ENCODE results near the gene MLXIP. TPM values are rescaled to one million over a fixed set of nuclear protein-coding genes. Genes with fewer than 3 reads are reported as not detected.
"Not testable (repeated sequence)": the region's sequence is repeated elsewhere in the genome, so short reads cannot be mapped to it uniquely, and the experiment has no call there.

MLXIP gene, protein sequence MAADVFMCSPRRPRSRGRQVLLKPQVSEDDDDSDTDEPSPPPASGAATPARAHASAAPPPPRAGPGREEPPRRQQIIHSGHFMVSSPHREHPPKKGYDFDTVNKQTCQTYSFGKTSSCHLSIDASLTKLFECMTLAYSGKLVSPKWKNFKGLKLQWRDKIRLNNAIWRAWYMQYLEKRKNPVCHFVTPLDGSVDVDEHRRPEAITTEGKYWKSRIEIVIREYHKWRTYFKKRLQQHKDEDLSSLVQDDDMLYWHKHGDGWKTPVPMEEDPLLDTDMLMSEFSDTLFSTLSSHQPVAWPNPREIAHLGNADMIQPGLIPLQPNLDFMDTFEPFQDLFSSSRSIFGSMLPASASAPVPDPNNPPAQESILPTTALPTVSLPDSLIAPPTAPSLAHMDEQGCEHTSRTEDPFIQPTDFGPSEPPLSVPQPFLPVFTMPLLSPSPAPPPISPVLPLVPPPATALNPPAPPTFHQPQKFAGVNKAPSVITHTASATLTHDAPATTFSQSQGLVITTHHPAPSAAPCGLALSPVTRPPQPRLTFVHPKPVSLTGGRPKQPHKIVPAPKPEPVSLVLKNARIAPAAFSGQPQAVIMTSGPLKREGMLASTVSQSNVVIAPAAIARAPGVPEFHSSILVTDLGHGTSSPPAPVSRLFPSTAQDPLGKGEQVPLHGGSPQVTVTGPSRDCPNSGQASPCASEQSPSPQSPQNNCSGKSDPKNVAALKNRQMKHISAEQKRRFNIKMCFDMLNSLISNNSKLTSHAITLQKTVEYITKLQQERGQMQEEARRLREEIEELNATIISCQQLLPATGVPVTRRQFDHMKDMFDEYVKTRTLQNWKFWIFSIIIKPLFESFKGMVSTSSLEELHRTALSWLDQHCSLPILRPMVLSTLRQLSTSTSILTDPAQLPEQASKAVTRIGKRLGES
- total RNA-seq, result 10 to 100 TPM; 17.1 to 17.5 TPM

DNA sequence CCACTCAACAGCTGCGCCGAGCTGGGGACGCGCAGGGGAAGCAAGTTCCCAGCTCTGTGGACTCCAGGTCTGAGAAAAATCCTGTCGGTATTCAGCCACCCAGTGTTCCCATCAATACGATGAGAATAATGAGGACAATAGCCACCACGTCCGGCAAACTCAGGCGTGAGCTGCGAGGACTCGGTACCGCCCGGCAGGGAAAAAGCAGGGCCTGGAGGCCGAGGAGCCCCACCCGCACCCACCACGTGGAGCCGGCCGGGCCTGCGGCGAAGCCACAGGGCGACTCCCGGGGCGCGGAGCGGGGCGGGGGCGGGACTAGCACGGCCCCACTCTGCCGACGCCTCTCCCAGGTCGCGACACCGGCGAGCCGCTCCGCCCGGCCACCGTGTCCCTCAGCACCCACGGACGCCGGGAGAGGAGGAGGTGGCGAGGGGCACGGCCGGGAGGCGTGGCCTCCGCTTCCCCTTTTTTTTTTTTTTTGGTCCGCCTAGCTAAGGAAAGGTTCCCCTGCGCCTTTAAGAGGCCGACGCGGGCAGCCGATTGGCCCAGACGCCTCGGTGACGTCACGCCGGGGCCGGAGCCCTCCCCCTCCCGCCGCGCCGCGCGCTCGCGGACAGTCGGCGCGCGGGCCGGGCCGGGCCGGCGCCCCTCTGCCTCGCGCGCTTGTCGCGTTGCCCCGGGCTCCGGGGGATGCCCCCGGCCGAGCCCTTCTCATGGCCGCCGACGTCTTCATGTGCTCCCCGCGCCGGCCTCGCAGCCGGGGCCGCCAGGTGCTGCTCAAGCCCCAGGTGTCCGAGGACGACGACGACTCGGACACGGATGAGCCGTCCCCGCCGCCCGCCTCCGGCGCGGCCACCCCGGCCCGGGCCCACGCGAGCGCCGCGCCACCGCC, at the start of gene MLXIP:
TSS of gene MLXIP (plus strand) at position 616 of the 892 bp plus-strand sequence. CDS start at position 714, 98 bp downstream.
- DNase-seq, result peak; percentile 92 to 94
- ATAC-seq (replicated peaks in 1 of 2), result peak; percentile 80 to 82
- H3K4me3 Mint-ChIP-seq, result peak within 1 kb of the TSS; percentile 83 to 92
- H3K9me3 Mint-ChIP-seq, result no peaks in the 10 kb centered on the region
- no peaks in the 10 kb centered on the region for H3K27me3 Mint-ChIP-seq (ENCODE audit: low read depth)
- peak within 1 kb of the TSS; percentile 80 for H3K27ac Mint-ChIP-seq
- H3K4me1 Mint-ChIP-seq (ENCODE audit: low read depth), result peaks cover 53% of the 10 kb centered on the region
- peaks cover 2 to 4% of the 10 kb centered on the region in 2 donors for H3K36me3 Mint-ChIP-seq (ENCODE audit: insufficient read depth in 2 of 2)

DNA sequence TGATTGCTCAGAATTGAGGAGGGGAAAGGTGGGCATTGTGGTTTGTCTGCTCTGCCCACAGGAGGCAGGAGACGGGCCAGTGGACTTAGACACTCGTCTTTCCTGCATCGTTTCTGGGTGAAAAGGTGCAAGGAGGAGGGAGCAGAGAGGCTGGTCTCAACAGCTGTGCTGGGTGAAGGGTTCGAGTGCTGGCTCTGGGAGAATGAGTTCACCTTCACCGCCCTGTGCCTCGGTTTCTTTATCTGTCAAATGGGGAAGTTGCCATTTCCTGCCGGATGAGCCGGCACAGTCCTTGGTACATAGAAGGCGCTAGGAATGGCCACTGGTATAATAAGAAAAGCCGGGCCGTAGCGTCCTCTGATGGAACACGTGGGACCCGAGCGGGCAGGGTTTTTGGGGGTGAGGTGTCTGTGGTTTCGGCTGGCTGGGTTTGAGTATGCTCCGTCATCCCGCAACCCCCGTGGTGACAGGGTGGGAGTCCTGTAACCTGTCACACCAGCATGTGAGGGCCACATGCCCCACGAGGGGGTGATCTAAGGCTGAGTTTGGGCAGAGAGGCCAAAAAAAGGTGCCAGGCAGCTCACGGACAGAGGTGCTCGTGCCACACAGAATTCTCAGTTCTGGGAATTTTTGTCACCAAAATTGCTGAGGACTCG, 49.5 kb upstream of the MLXIP start:
- DNase-seq, result peak; percentile 74 to 76

DNA sequence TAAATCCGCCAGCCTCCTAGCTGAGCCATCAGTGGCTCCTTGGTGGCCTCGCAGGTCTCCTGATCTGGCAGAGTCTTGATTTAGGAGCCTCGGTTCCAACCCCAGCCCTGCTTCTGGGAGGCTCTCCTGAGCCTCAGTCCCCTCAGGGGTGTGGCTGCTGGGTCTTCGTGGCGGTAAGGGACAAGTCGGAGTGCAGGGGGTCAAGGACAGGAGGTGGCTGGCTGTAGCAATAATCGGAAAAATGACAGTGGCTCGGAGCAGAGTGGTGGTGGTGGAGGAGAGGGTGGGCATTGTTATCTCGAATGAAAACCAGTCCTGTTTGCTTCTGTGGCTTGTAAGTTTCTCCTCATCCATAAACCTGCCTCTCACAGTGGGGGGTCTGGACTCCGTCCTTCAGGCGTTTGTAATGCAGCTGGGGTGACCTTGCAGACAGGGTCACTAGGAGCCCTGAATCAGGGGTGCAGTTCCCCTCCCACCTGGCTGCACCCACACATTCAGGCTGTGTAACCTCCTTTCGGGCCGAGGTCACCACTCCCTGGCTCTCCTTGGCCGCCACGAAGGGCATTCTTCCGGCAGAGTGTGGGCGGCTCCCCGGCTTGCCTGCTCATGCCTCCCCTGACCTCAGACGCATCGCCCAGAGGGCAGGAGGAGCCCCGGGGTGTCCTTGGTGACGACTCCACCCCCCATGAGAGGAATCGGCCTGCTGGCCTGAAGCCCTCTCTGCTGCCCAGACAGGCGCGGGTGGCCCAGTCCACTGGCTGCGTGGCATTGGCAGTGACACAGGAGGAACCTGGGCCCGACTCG, 48.7 kb upstream of the MLXIP start:
- Mint-ChIP-seq H3K9me3 (no peaks in the 10 kb centered on the region), H3K27ac (no peak overlapping the region), H3K36me3 (ENCODE audit: insufficient read depth in 2 of 2) (no peaks in the 10 kb centered on the region), H3K4me3 (no peak overlapping the region), H3K4me1 (ENCODE audit: low read depth) (peaks cover 22% of the 10 kb centered on the region), H3K27me3 (ENCODE audit: low read depth) (no peaks in the 10 kb centered on the region)
- DNase-seq, result no peak
- ATAC-seq (replicated peaks in 1 of 2), result peak in 1 of 2 donors; percentile 15

More for the DNA sequence above, 49.5 kb upstream of the MLXIP start:
- H3K9me3 Mint-ChIP-seq, result no peaks in the 10 kb centered on the region
- no peaks in the 10 kb centered on the region for H3K27me3 Mint-ChIP-seq (ENCODE audit: low read depth)
- ATAC-seq (replicated peaks in 1 of 2), result peak; percentile 89
- H3K27ac Mint-ChIP-seq, result no peak overlapping the region
- peaks cover 22% of the 10 kb centered on the region for H3K4me1 Mint-ChIP-seq (ENCODE audit: low read depth)
- no peaks in the 10 kb centered on the region for H3K36me3 Mint-ChIP-seq (ENCODE audit: insufficient read depth in 2 of 2)
- H3K4me3 Mint-ChIP-seq, result peak overlapping the region; percentile 8 to 24

DNA sequence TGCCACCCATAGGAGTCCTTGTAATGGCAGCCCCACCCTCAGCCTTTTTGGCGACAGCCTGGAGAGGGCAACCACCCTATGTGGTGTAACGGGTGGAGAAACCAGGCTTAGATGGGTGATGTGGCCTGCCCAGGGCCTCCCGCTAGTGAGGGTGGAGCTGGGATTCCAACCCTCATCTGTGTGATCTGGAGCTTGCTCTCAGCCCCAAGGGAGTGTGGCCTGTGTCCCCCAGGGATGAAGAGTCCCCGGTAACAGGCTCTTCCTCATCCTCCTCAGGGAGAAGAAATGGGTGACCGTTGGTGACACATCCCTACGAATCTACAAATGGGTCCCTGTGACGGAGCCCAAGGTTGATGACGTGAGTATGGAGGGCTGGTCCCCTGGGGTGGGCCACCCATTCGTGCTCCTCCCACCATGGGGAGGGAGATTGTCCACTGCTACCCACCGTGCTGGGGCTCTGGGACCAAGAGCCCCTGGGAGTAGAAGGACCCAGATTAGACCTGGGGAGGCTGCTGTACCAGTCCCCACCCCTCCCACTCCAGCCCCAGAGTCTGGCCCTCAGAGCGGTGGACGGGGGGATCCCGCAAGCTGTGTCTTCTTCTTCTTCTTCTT, 48.0 kb upstream of the MLXIP start:
- H3K4me3 Mint-ChIP-seq, result no peak overlapping the region
- ATAC-seq (replicated peaks in 1 of 2) (no peak), DNase-seq (no peak)
- H3K27ac Mint-ChIP-seq, result no peak overlapping the region
- H3K9me3 Mint-ChIP-seq, result no peaks in the 10 kb centered on the region
- H3K36me3 Mint-ChIP-seq (ENCODE audit: insufficient read depth in 2 of 2), result no peaks in the 10 kb centered on the region
- H3K4me1 Mint-ChIP-seq (ENCODE audit: low read depth), result peaks cover 22% of the 10 kb centered on the region
- no peaks in the 10 kb centered on the region for H3K27me3 Mint-ChIP-seq (ENCODE audit: low read depth)

DNA sequence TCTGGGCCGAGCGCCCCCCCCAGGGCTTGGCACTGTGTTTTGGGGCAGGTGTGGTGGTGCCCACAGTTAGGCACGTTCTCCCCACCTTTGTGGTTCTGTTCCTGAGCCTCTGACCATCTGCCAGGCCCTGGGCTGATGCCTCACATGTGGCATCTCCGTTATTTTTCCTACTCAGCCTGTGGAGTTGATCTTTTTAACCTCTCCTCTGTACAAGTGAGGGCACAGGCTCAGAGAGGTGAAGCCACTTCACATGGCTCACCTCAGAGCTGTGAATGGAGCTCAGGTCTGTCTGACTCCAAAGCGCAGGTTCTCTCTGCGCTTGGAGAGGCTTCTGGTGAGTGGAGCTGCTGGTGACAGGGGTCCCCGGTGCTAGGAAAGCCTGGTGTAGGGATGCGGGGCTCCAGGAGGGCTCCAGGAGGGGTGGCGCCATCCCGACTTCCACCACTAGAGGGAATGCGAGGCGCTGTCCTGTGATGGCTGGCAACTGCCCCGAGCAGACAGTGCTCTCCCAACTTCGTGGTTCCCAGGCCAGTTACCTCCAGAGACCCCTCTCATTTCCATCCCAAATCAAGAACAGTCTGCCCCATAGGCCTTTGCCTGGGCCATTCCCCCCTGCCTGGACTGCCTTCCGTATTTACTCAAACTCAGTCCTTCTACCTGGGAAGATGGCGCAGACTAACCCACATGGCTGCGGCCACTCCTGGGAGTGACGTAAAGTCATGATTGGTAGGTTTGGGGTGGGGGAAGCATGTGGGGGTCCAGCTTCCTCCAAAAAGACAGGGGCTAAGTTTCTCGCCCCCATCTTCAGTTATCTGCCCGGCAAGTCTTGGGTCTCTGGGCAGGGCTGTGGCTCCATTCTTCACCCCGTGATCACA, 47.0 kb upstream of the MLXIP start:
- Mint-ChIP-seq H3K9me3 (no peaks in the 10 kb centered on the region), H3K27ac (no peak overlapping the region), H3K4me1 (ENCODE audit: low read depth) (peaks cover 22% of the 10 kb centered on the region), H3K4me3 (no peak overlapping the region), H3K36me3 (ENCODE audit: insufficient read depth in 2 of 2) (no peaks in the 10 kb centered on the region), H3K27me3 (ENCODE audit: low read depth) (no peaks in the 10 kb centered on the region)
- peak; percentile 58 to 62 for DNase-seq
- ATAC-seq (replicated peaks in 1 of 2), result peak; percentile 47 to 54

DNA sequence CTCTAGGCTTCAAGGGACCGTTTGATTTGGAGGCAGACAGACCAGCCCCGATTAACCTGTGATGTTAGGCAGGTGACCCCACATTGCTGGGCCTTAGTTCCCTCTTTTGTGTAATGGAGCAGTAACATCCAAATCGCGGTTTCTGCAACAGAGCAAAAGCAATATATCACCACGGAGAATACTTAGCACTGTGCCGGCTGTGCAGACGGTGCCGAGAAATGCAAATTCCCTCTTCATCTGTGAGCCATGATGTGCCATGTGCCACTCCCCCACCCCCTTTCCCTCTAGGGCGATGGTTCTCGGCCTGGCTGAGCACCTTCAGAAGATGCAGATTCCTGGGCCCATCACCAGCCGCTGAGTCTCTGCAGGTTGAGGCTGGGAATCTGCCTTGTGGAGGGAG, 46.0 kb upstream of the MLXIP start:
- Mint-ChIP-seq H3K27me3 (ENCODE audit: low read depth) (no peaks in the 10 kb centered on the region), H3K4me3 (no peak overlapping the region), H3K27ac (no peak overlapping the region), H3K4me1 (ENCODE audit: low read depth) (peaks cover 22% of the 10 kb centered on the region), H3K9me3 (no peaks in the 10 kb centered on the region), H3K36me3 (ENCODE audit: insufficient read depth in 2 of 2) (no peaks in the 10 kb centered on the region)
- DNase-seq (no peak), ATAC-seq (replicated peaks in 1 of 2) (no peak)

DNA sequence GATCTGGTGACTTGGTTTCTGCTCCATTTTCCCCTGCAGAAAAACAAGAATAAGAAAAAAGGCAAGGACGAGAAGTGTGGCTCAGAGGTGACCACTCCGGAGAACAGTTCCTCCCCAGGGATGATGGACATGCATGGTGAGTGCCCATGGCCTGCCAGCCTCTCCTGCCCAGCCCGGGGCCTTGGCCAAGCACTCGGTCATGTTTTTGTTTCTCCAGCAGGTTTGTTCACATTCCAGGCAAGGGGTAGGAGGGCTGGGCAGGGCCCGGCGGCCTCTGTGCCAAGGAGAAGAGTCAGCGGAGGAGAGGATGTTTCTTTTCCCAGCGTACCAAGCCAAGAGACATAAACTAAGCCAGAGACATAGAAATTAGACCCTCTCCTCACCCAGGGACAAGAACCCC, 43.3 kb upstream of the MLXIP start:
- no peak for ATAC-seq (replicated peaks in 1 of 2)
- DNase-seq, result no peak
- Mint-ChIP-seq H3K4me1 (ENCODE audit: low read depth) (peaks cover 9% of the 10 kb centered on the region), H3K9me3 (no peaks in the 10 kb centered on the region), H3K27ac (no peak overlapping the region), H3K27me3 (ENCODE audit: low read depth) (no peaks in the 10 kb centered on the region), H3K4me3 (no peak overlapping the region), H3K36me3 (ENCODE audit: insufficient read depth in 2 of 2) (no peaks in the 10 kb centered on the region)

DNA sequence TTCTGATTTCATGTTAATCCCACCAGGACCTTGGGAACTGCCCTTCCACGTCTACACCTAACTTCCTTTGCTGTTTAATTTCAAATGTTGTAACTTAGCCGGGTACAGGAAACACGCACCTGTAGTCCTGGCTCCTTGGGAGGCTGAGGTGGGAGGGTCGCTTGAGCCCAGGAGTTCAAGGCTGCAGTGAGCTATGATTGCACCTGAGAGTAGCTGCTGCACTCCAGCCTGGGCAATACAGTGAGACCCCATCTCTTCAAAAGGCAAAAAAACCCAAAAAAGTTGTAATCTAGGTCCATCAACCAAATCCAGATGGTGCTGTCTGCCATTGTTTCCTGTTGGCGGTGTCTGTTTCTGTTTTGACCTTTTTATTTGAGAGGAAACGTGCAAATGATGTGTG, 42.4 kb upstream of the MLXIP start:
- ATAC-seq (replicated peaks in 1 of 2) (no peak), DNase-seq (no peak)
- Mint-ChIP-seq H3K27me3 (ENCODE audit: low read depth) (no peaks in the 10 kb centered on the region), H3K9me3 (no peaks in the 10 kb centered on the region), H3K4me1 (ENCODE audit: low read depth) (peaks cover 6% of the 10 kb centered on the region), H3K36me3 (ENCODE audit: insufficient read depth in 2 of 2) (no peaks in the 10 kb centered on the region), H3K4me3 (no peak overlapping the region), H3K27ac (no peak overlapping the region)

DNA sequence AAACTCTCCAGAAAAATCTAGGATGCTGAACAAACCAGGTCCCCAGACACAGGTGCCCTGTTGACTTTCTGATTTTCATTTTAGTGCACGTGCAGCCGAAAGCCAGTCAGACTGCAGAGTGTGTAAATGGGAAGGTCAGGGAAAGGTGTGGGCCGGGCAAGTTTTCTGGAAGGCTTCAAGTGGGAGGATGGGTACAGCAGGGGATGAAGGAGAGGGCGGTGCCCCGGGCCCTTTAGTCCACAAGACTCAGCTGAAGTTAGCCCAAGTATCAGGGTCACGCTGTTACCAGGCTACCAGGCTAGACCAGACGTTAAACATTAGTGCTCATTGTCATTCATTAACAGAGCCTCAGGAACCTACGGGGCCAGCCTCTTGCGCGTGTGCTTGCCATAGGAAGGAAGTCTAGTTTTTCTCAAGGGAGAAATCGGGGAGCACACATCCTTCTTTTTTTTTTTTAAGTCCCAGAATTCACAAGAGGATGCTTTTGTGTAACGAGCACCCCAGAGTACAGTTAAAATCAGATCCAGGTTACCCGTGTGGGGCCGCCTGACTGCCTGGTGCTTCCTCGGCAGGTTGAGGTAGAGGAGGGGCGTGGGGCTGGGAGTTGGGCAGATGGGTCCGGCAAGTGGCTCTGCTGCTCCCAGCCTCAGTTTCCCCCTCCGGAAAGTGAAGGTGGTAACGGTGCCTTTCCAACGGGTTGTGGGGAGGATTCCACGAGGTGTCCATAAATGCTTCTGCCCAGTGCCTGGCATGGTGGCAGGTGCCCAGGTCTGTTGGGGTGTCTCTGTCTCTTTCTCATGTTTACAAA, 37.8 kb upstream of the MLXIP start:
- H3K27ac Mint-ChIP-seq, result no peak overlapping the region
- DNase-seq, result no peak
- peaks cover 0 to 4% of the 10 kb centered on the region in 2 donors for H3K36me3 Mint-ChIP-seq (ENCODE audit: insufficient read depth in 2 of 2)
- no peak for ATAC-seq (replicated peaks in 1 of 2)
- H3K27me3 Mint-ChIP-seq (ENCODE audit: low read depth), result no peaks in the 10 kb centered on the region
- no peak overlapping the region for H3K4me3 Mint-ChIP-seq
- no peaks in the 10 kb centered on the region for H3K4me1 Mint-ChIP-seq (ENCODE audit: low read depth)
- no peaks in the 10 kb centered on the region for H3K9me3 Mint-ChIP-seq

DNA sequence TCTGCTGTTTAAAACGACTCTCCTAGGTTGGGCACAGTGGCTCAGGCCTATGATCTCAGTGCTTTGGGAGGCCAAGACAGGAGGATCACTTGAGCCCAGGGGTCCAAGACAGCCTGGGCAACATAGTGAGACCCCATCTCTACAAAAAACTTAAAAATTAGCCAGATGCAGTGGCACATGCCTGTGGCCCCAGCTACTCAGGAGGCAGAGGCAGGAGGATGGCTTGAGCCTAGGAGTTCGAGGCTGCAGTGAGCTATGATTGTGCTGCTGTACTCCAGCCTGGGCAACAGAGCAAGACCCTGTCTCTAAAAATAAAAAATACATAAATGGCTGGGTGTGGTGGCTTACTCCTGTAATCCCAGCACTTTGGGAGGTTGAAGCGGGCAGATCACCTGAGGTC, 37.1 kb upstream of the MLXIP start:
- not testable (repeated sequence) for H3K4me3 Mint-ChIP-seq; ATAC-seq (replicated peaks in 1 of 2); H3K4me1 Mint-ChIP-seq (ENCODE audit: low read depth); H3K9me3 Mint-ChIP-seq; H3K36me3 Mint-ChIP-seq (ENCODE audit: insufficient read depth in 2 of 2); DNase-seq; H3K27ac Mint-ChIP-seq; H3K27me3 Mint-ChIP-seq (ENCODE audit: low read depth)
